Measurements from ENCODE around the gene GLT6D1. TPM values are rescaled to one million over a fixed set of nuclear protein-coding genes. Genes with fewer than 3 reads are reported as not detected.
"Not testable (repeated sequence)": the region's sequence is repeated elsewhere in the genome, so short reads cannot be mapped to it uniquely, and the experiment has no call there.

The GLT6D1 gene
- total and polyA plus RNA-seq, 4 donors, result not detected

- Histone ChIP-seq H3K4me3 (ENCODE audit: low read length in 2 of 2) (no peak overlapping the region), H3K27ac (ENCODE audit: low read depth in 1 of 2, low read length in 2 of 2) (no peak overlapping the region), H3K36me3 (ENCODE audit: control insufficient read depth in 1 of 2, insufficient read depth in 2 of 2, low read length in 1 of 2) (no peaks in the 10 kb centered on the region), H3K9me3 (ENCODE audit: control insufficient read depth, low read length) (no peaks in the 10 kb centered on the region), H3K27me3 (ENCODE audit: control insufficient read depth in 1 of 2, insufficient read depth in 2 of 2, low read length in 1 of 2) (no peaks in the 10 kb centered on the region), H3K4me1 (ENCODE audit: control insufficient read depth in 1 of 2, insufficient read depth in 2 of 2, low read length in 2 of 2) (no peaks in the 10 kb centered on the region)
- intact Hi-C loops (cut with DNase I), result no loop called here
- no peak for ATAC-seq (ENCODE audit: low FRiP score)
- no peak for DNase-seq
- 84 to 85% methylated on average over 22 of the region's 22 CpGs for WGBS, 2 donors
These were observed 38.4 kb upstream of the GLT6D1 start for GRCh38 chr9:135677641-135678168.

- no peak overlapping the region for H3K4me3 ChIP-seq (ENCODE audit: low read length in 2 of 2)
- ATAC-seq (ENCODE audit: low FRiP score) (no peak), DNase-seq (no peak)
- H3K36me3 ChIP-seq (ENCODE audit: control insufficient read depth in 1 of 2, insufficient read depth in 2 of 2, low read length in 1 of 2), result no peaks in the 10 kb centered on the region
- H3K9me3 ChIP-seq (ENCODE audit: control insufficient read depth, low read length), result no peaks in the 10 kb centered on the region
- no peak overlapping the region for H3K27ac ChIP-seq (ENCODE audit: low read depth in 1 of 2, low read length in 2 of 2)
- WGBS, 2 donors, result 86% methylated on average over 13 of the region's 13 CpGs
- H3K4me1 ChIP-seq (ENCODE audit: control insufficient read depth in 1 of 2, insufficient read depth in 2 of 2, low read length in 2 of 2), result no peaks in the 10 kb centered on the region
- intact Hi-C loops (cut with DNase I), result no loop called here
- no peaks in the 10 kb centered on the region for H3K27me3 ChIP-seq (ENCODE audit: control insufficient read depth in 1 of 2, insufficient read depth in 2 of 2, low read length in 1 of 2)
These were observed 37.6 kb upstream of the GLT6D1 start for GRCh38 chr9:135676891-135677290.

- Histone ChIP-seq H3K27ac (ENCODE audit: low read depth in 1 of 2, low read length in 2 of 2) (no peak overlapping the region), H3K36me3 (ENCODE audit: control insufficient read depth in 1 of 2, insufficient read depth in 2 of 2, low read length in 1 of 2) (no peaks in the 10 kb centered on the region), H3K27me3 (ENCODE audit: control insufficient read depth in 1 of 2, insufficient read depth in 2 of 2, low read length in 1 of 2) (no peaks in the 10 kb centered on the region), H3K4me1 (ENCODE audit: control insufficient read depth in 1 of 2, insufficient read depth in 2 of 2, low read length in 2 of 2) (no peaks in the 10 kb centered on the region), H3K9me3 (ENCODE audit: control insufficient read depth, low read length) (no peaks in the 10 kb centered on the region), H3K4me3 (ENCODE audit: low read length in 2 of 2) (no peak overlapping the region)
- no peak for DNase-seq
- no peak for ATAC-seq (ENCODE audit: low FRiP score)
- intact Hi-C loops (cut with DNase I), result no loop called here
- WGBS, 2 donors, result 75 to 78% methylated on average over 10 of the region's 10 CpGs
These were observed 35.6 kb upstream of the GLT6D1 start for GRCh38 chr9:135674977-135675376.

GRCh38 chr9:135673941-135674340 is 34.6 kb upstream of the GLT6D1 start:
- no peak overlapping the region for H3K4me3 ChIP-seq (ENCODE audit: low read length in 2 of 2)
- intact Hi-C loops (cut with DNase I), result no loop called here
- DNase-seq, result peak in 1 of 2 donors; percentile 42
- WGBS, 2 donors, result 72 to 78% methylated on average over 8 of the region's 8 CpGs
- H3K9me3 ChIP-seq (ENCODE audit: control insufficient read depth, low read length), result no peaks in the 10 kb centered on the region
- no peak overlapping the region for H3K27ac ChIP-seq (ENCODE audit: low read depth in 1 of 2, low read length in 2 of 2)
- H3K27me3 ChIP-seq (ENCODE audit: control insufficient read depth in 1 of 2, insufficient read depth in 2 of 2, low read length in 1 of 2), result no peaks in the 10 kb centered on the region
- H3K36me3 ChIP-seq (ENCODE audit: control insufficient read depth in 1 of 2, insufficient read depth in 2 of 2, low read length in 1 of 2), result no peaks in the 10 kb centered on the region
- ATAC-seq (ENCODE audit: low FRiP score), result no peak
- H3K4me1 ChIP-seq (ENCODE audit: control insufficient read depth in 1 of 2, insufficient read depth in 2 of 2, low read length in 2 of 2), result no peaks in the 10 kb centered on the region

- H3K27ac ChIP-seq (ENCODE audit: low read depth in 1 of 2, low read length in 2 of 2); intact Hi-C loops (cut with DNase I); H3K27me3 ChIP-seq (ENCODE audit: control insufficient read depth in 1 of 2, insufficient read depth in 2 of 2, low read length in 1 of 2); DNase-seq; ATAC-seq (ENCODE audit: low FRiP score); H3K4me3 ChIP-seq (ENCODE audit: low read length in 2 of 2); H3K4me1 ChIP-seq (ENCODE audit: control insufficient read depth in 1 of 2, insufficient read depth in 2 of 2, low read length in 2 of 2); H3K36me3 ChIP-seq (ENCODE audit: control insufficient read depth in 1 of 2, insufficient read depth in 2 of 2, low read length in 1 of 2); H3K9me3 ChIP-seq (ENCODE audit: control insufficient read depth, low read length): not testable (repeated sequence)
- 87 to 92% methylated on average over 7 of the region's 7 CpGs for WGBS, 2 donors
These were observed 33.4 kb upstream of the GLT6D1 start for GRCh38 chr9:135672786-135673185.

- WGBS, 2 donors, result 34 to 41% methylated on average over 17 of the region's 17 CpGs
- Histone ChIP-seq H3K4me3 (ENCODE audit: low read length in 2 of 2) (no peak overlapping the region), H3K27ac (ENCODE audit: low read depth in 1 of 2, low read length in 2 of 2) (no peak overlapping the region), H3K4me1 (ENCODE audit: control insufficient read depth in 1 of 2, insufficient read depth in 2 of 2, low read length in 2 of 2) (no peaks in the 10 kb centered on the region), H3K36me3 (ENCODE audit: control insufficient read depth in 1 of 2, insufficient read depth in 2 of 2, low read length in 1 of 2) (no peaks in the 10 kb centered on the region), H3K9me3 (ENCODE audit: control insufficient read depth, low read length) (no peaks in the 10 kb centered on the region), H3K27me3 (ENCODE audit: control insufficient read depth in 1 of 2, insufficient read depth in 2 of 2, low read length in 1 of 2) (no peaks in the 10 kb centered on the region)
- DNase-seq, result peak; percentile 29 to 63
- ATAC-seq (ENCODE audit: low FRiP score), result no peak
- intact Hi-C loops (cut with DNase I), result no loop called here
These were observed 32.3 kb upstream of the GLT6D1 start for GRCh38 chr9:135671591-135672041.

GRCh38 chr9:135670721-135671590 is 31.6 kb upstream of the GLT6D1 start:
- 85% methylated on average over 41 of the region's 41 CpGs for WGBS, 2 donors
- H3K27me3 ChIP-seq (ENCODE audit: control insufficient read depth in 1 of 2, insufficient read depth in 2 of 2, low read length in 1 of 2), result no peaks in the 10 kb centered on the region
- H3K27ac ChIP-seq (ENCODE audit: low read depth in 1 of 2, low read length in 2 of 2), result no peak overlapping the region
- no peaks in the 10 kb centered on the region for H3K9me3 ChIP-seq (ENCODE audit: control insufficient read depth, low read length)
- H3K36me3 ChIP-seq (ENCODE audit: control insufficient read depth in 1 of 2, insufficient read depth in 2 of 2, low read length in 1 of 2), result no peaks in the 10 kb centered on the region
- ATAC-seq (ENCODE audit: low FRiP score), result no peak
- intact Hi-C loops (cut with DNase I), result no loop called here
- no peak overlapping the region for H3K4me3 ChIP-seq (ENCODE audit: low read length in 2 of 2)
- H3K4me1 ChIP-seq (ENCODE audit: control insufficient read depth in 1 of 2, insufficient read depth in 2 of 2, low read length in 2 of 2), result no peaks in the 10 kb centered on the region
- peak; percentile 38 to 68 for DNase-seq

GRCh38 chr9:135669616-135670285 is 30.4 kb upstream of the GLT6D1 start:
- no peak overlapping the region for H3K27ac ChIP-seq (ENCODE audit: low read depth in 1 of 2, low read length in 2 of 2)
- intact Hi-C loops (cut with DNase I), result no loop called here
- 96 to 98% methylated on average over 9 of the region's 9 CpGs for WGBS, 2 donors
- no peak overlapping the region for H3K4me3 ChIP-seq (ENCODE audit: low read length in 2 of 2)
- H3K36me3 ChIP-seq (ENCODE audit: control insufficient read depth in 1 of 2, insufficient read depth in 2 of 2, low read length in 1 of 2), result no peaks in the 10 kb centered on the region
- H3K4me1 ChIP-seq (ENCODE audit: control insufficient read depth in 1 of 2, insufficient read depth in 2 of 2, low read length in 2 of 2), result no peaks in the 10 kb centered on the region
- H3K27me3 ChIP-seq (ENCODE audit: control insufficient read depth in 1 of 2, insufficient read depth in 2 of 2, low read length in 1 of 2), result no peaks in the 10 kb centered on the region
- no peaks in the 10 kb centered on the region for H3K9me3 ChIP-seq (ENCODE audit: control insufficient read depth, low read length)
- no peak for ATAC-seq (ENCODE audit: low FRiP score)
- no peak for DNase-seq
